ENCODE results near the gene THEM4. TPM values are rescaled to one million over a fixed set of nuclear protein-coding genes. Genes with fewer than 3 reads are reported as not detected.

The THEM4 gene
- total RNA-seq, 1 experiment from 2014 or later: 1.2 TPM

GRCh38 chr1:151923422-151923821 is 14.1 kb upstream of the THEM4 start:
- TF ChIP-seq EZH2 (IDR thresholded peaks at IDR 0.05; ENCODE audit: borderline replicate concordance, low read depth, low read length, poor library complexity, severe bottlenecking) (no peak), CTCF (conservative IDR thresholded peaks at IDR 0.05; ENCODE audit: low read depth, low read length) (no peak)
- no peak overlapping the region for H3K27ac ChIP-seq (ENCODE audit: low read depth, low read length, poor library complexity, severe bottlenecking)
- no peak overlapping the region for H3K4me3 ChIP-seq (ENCODE audit: low read depth, low read length, poor library complexity, severe bottlenecking)
- intact Hi-C loops (cut with micrococcal nuclease; ENCODE audit: unreplicated experiment): no loop called here
- H3K27me3 ChIP-seq (replicated peaks; ENCODE audit: insufficient read depth, low read depth, low read length, poor library complexity): peaks cover 3% of the 10 kb centered on the region
- no peaks in the 10 kb centered on the region for H3K4me1 ChIP-seq (ENCODE audit: insufficient read depth, low read length, poor library complexity, severe bottlenecking)
- no peaks in the 10 kb centered on the region for H3K36me3 ChIP-seq (ENCODE audit: insufficient read depth, low read length, poor library complexity, severe bottlenecking)
- H3K9me3 ChIP-seq (ENCODE audit: low read depth, low read length, poor library complexity, severe bottlenecking): no peaks in the 10 kb centered on the region
- no peak for DNase-seq (ENCODE audit: low spot score)
- POLR2A ChIA-PET (ENCODE audit: low non-redundant PET): no interaction called here
- no TSS peak for BruUV-seq (replicated peaks)
- CTCF ChIA-PET: no interaction called here

GRCh38 chr1:151920149-151920548 is 10.8 kb upstream of the THEM4 start:
- Histone ChIP-seq H3K4me1 (ENCODE audit: insufficient read depth, low read length, poor library complexity, severe bottlenecking) (no peaks in the 10 kb centered on the region), H3K36me3 (ENCODE audit: insufficient read depth, low read length, poor library complexity, severe bottlenecking) (no peaks in the 10 kb centered on the region), H3K4me3 (ENCODE audit: low read depth, low read length, poor library complexity, severe bottlenecking) (no peak overlapping the region), H3K27ac (ENCODE audit: low read depth, low read length, poor library complexity, severe bottlenecking) (no peak overlapping the region), H3K27me3 (replicated peaks; ENCODE audit: insufficient read depth, low read depth, low read length, poor library complexity) (peaks cover 3% of the 10 kb centered on the region), H3K9me3 (ENCODE audit: low read depth, low read length, poor library complexity, severe bottlenecking) (no peaks in the 10 kb centered on the region)
- ChIA-PET CTCF (no interaction called here), POLR2A (ENCODE audit: low non-redundant PET) (no interaction called here)
- DNase-seq (ENCODE audit: low spot score): no peak
- intact Hi-C loops (cut with micrococcal nuclease; ENCODE audit: unreplicated experiment): no loop called here
- no TSS peak for BruUV-seq (replicated peaks)
- TF ChIP-seq CTCF (conservative IDR thresholded peaks at IDR 0.05; ENCODE audit: low read depth, low read length): no peak
- TF ChIP-seq EZH2 (IDR thresholded peaks at IDR 0.05; ENCODE audit: borderline replicate concordance, low read depth, low read length, poor library complexity, severe bottlenecking): no peak

DNA sequence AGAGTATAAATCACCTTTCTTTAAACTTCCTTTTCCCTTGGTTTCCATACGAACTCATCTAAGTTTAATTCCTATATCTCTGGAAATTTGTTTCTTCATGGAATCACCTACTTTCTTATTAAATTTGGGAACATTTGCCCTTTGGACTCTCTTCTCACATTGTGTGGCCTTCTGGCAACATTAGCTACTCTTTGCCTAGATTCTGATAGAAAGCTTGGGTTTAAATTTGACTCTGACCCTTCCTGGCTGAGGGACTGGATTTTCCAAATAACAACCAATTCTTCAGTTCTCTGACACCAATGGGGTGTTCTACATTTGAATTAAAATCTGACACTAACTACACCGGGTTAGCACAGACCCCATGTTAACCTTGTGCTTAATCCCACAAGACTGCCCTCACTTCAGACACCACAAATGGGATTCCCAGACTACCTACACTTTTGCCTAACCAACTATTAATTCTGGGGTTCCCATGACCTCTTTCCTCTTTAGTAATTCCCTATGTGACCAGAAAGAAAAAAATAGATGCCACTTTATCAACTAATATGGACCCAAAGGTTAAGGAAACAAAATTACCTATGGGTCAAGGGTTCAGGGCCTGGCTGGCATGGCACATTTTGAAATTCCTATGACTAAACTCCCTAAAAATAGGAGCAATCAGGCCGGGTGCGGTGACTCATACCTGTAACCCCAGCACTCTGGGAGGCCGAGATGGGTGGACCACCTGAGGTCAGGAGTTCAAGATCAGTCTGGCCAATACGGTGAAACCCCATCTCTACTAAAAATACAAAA is 9.7 kb upstream of the THEM4 start:
- DNase-seq (ENCODE audit: low spot score): no peak
- no peak for TF ChIP-seq EZH2 (IDR thresholded peaks at IDR 0.05; ENCODE audit: borderline replicate concordance, low read depth, low read length, poor library complexity, severe bottlenecking)
- TF ChIP-seq CTCF (conservative IDR thresholded peaks at IDR 0.05; ENCODE audit: low read depth, low read length): no peak
- Histone ChIP-seq H3K4me3 (ENCODE audit: low read depth, low read length, poor library complexity, severe bottlenecking) (no peak overlapping the region), H3K27me3 (replicated peaks; ENCODE audit: insufficient read depth, low read depth, low read length, poor library complexity) (peaks cover 3% of the 10 kb centered on the region), H3K9me3 (ENCODE audit: low read depth, low read length, poor library complexity, severe bottlenecking) (no peaks in the 10 kb centered on the region), H3K36me3 (ENCODE audit: insufficient read depth, low read length, poor library complexity, severe bottlenecking) (no peaks in the 10 kb centered on the region), H3K4me1 (ENCODE audit: insufficient read depth, low read length, poor library complexity, severe bottlenecking) (no peaks in the 10 kb centered on the region), H3K27ac (ENCODE audit: low read depth, low read length, poor library complexity, severe bottlenecking) (no peak overlapping the region)
- ChIA-PET POLR2A (ENCODE audit: low non-redundant PET) (no interaction called here), CTCF (no interaction called here)
- BruUV-seq (replicated peaks): no TSS peak
- intact Hi-C loops (cut with micrococcal nuclease; ENCODE audit: unreplicated experiment): no loop called here

Measured in A673 (cell line).